A549 (cell line): Measurements from ENCODE around the gene DDB1. TPM values are rescaled to one million over a fixed set of nuclear protein-coding genes. Genes with fewer than 3 reads are reported as not detected.

Source experiments
- ATOH8 ChIP-seq: fragments of 250-450 bp; sonication (Bioruptor Pico); IDR thresholded peaks from 2 replicates; pipeline ENCODE4 v1.5.0; 2020; ENCODE audit warnings: low read depth, mild to moderate bottlenecking, moderate library complexity
- BCL3 ChIP-seq: fragments of >200 bp; sonication (Bioruptor Twin); formaldehyde crosslinking; IDR thresholded peaks from 3 replicates; pipeline ENCODE4 v1.6.1; 2016
- BHLHE40 ChIP-seq: IDR thresholded peaks from 2 replicates; pipeline ENCODE4 v1.6.1; 2012; ENCODE audit warnings: low read depth, low read length, inconsistent platforms
- CBX8 ChIP-seq: fragments of 200-600 bp; sonication (generic); IDR thresholded peaks from 2 replicates; pipeline ENCODE4 v1.6.1; 2016
- CEBPB ChIP-seq, 2 experiments: fragments of >200 bp in 1 of 2; sonication (Bioruptor Twin) in 1 of 2; formaldehyde crosslinking in 1 of 2; IDR thresholded peaks; 2 replicates each; pipeline ENCODE4 v1.6.1; 2012 to 2016
- CHD2 ChIP-seq: fragments of 150-350 bp; IDR thresholded peaks from 2 replicates; pipeline ENCODE4 v1.6.1; 2014; ENCODE audit warnings: low read length; ENCODE audit not compliant: partially characterized antibody
- CHD4 ChIP-seq: fragments of 200-600 bp; sonication (generic); IDR thresholded peaks from 2 replicates; pipeline ENCODE4 v1.6.1; 2016; ENCODE audit warnings: antibody characterized with exemption, mild to moderate bottlenecking, borderline replicate concordance
- EHMT2 ChIP-seq: fragments of 200-600 bp; sonication (generic); IDR thresholded peaks from 2 replicates; pipeline ENCODE4 v1.6.1; 2016; ENCODE audit warnings: antibody characterized with exemption, low read depth, mild to moderate bottlenecking, moderate library complexity
- ELK1 ChIP-seq: fragments of 150-350 bp; IDR thresholded peaks from 2 replicates; pipeline ENCODE4 v1.6.1; 2014; ENCODE audit warnings: low read depth, mild to moderate bottlenecking, low read length
- EP300 ChIP-seq, 2 experiments: fragments of >200 bp; sonication (Bioruptor Twin); formaldehyde crosslinking; IDR thresholded peaks; 2 replicates in 1 of 2; 3 replicates in 1 of 2; pipeline ENCODE4 v1.6.1; 2016 to 2017
- FOSB ChIP-seq: fragments of 250-450 bp; sonication (Bioruptor Pico); IDR thresholded peaks from 2 replicates; pipeline ENCODE4 v1.5.0; 2020; ENCODE audit warnings: mild to moderate bottlenecking, moderate library complexity
- FOSL2 ChIP-seq, 2 experiments: fragments of 450-650 bp in 1 of 2; fragments of >200 bp in 1 of 2; sonication (Bioruptor Twin) in 1 of 2; formaldehyde crosslinking; IDR thresholded peaks; 2 replicates each; pipeline versions ENCODE4 v1.5.0 to v1.6.1; 2016 to 2020; ENCODE audit warnings: mild to moderate bottlenecking in 1 of 2, moderate library complexity in 1 of 2
- HDAC2 ChIP-seq: fragments of 200-600 bp; sonication (generic); IDR thresholded peaks from 2 replicates; pipeline ENCODE4 v1.6.1; 2016
- HES2 ChIP-seq: fragments of >200 bp; sonication (Bioruptor Twin); formaldehyde crosslinking; IDR thresholded peaks from 2 replicates; pipeline ENCODE4 v1.6.1; 2016
- HOXA7 ChIP-seq: fragments of 250-450 bp; sonication (Bioruptor Pico); IDR thresholded peaks from 2 replicates; pipeline ENCODE4 v1.5.0; 2020; ENCODE audit warnings: mild to moderate bottlenecking, moderate library complexity
- HOXB13 ChIP-seq: fragments of 250-450 bp; sonication (Bioruptor Pico); IDR thresholded peaks from 2 replicates; pipeline ENCODE4 v1.5.0; 2020; ENCODE audit warnings: low read depth, mild to moderate bottlenecking, moderate library complexity
- JUN ChIP-seq, 2 experiments: fragments of >200 bp; sonication (Bioruptor Twin); formaldehyde crosslinking; IDR thresholded peaks; 2 replicates in 1 of 2; 3 replicates in 1 of 2; pipeline ENCODE4 v1.6.1; 2016 to 2017
- JUNB ChIP-seq: fragments of >200 bp; sonication (Bioruptor Twin); formaldehyde crosslinking; IDR thresholded peaks from 2 replicates; pipeline ENCODE4 v1.6.1; 2016
- KDM1A ChIP-seq: fragments of 200-600 bp; sonication (generic); IDR thresholded peaks from 2 replicates; pipeline ENCODE4 v1.6.1; 2016; ENCODE audit warnings: low read depth, mild to moderate bottlenecking
- KDM5A ChIP-seq: fragments of 200-600 bp; sonication (generic); IDR thresholded peaks from 2 replicates; pipeline ENCODE4 v1.6.1; 2016; ENCODE audit warnings: antibody characterized with exemption, mild to moderate bottlenecking
- MAFK ChIP-seq: fragments of 450-650 bp; IDR thresholded peaks from 2 replicates; pipeline ENCODE4 v1.6.1; 2014; ENCODE audit not compliant: partially characterized antibody
- MAZ ChIP-seq: fragments of 150-350 bp; IDR thresholded peaks from 2 replicates; pipeline ENCODE4 v1.6.1; 2014; ENCODE audit warnings: antibody characterized with exemption, low read depth, low read length, borderline replicate concordance
- PBX3 ChIP-seq: IDR thresholded peaks from 2 replicates; pipeline ENCODE4 v1.6.1; 2012
- POLR2A ChIP-seq: IDR thresholded peaks from 2 replicates; pipeline ENCODE4 v1.6.1; 2012; ENCODE audit warnings: mild to moderate bottlenecking, low read length
- POLR2AphosphoS2 ChIP-seq: conservative IDR thresholded peaks from 2 replicates; pipeline ENCODE4 v1.6.1; 2012; ENCODE audit warnings: low read length, improper control_type of control experiment, inconsistent platforms
- RAD21 ChIP-seq, 2 experiments: fragments of >200 bp in 1 of 2; sonication (Bioruptor Twin) in 1 of 2; formaldehyde crosslinking in 1 of 2; IDR thresholded peaks in 1 of 2; conservative IDR thresholded peaks in 1 of 2; 2 replicates in 1 of 2; 3 replicates in 1 of 2; pipeline ENCODE4 v1.6.1; 2012 to 2018; ENCODE audit warnings: inconsistent platforms in 1 of 2
- RARB ChIP-seq: fragments of 250-450 bp; sonication (Bioruptor Pico); IDR thresholded peaks from 2 replicates; pipeline ENCODE4 v1.8.0; 2021; ENCODE audit warnings: mild to moderate bottlenecking, moderate library complexity
- REST ChIP-seq: fragments of 200-600 bp; sonication (generic); IDR thresholded peaks from 2 replicates; pipeline ENCODE4 v1.6.1; 2016; ENCODE audit warnings: antibody characterized with exemption, mild to moderate bottlenecking, moderate library complexity
- SMC3 ChIP-seq: fragments of >200 bp; sonication (Bioruptor Twin); formaldehyde crosslinking; IDR thresholded peaks from 3 replicates; pipeline ENCODE4 v1.6.1; 2018; ENCODE audit warnings: inconsistent platforms
- SREBF2 ChIP-seq: fragments of 450-650 bp; IDR thresholded peaks from 2 replicates; pipeline ENCODE4 v1.6.1; 2014; ENCODE audit warnings: mild to moderate bottlenecking, moderate library complexity
- TP53 ChIP-seq: fragments of 250-450 bp; sonication (Bioruptor Pico); IDR thresholded peaks from 2 replicates; pipeline ENCODE4 v1.5.0; 2021; ENCODE audit warnings: mild to moderate bottlenecking, moderate library complexity
- USF2 ChIP-seq: fragments of 450-650 bp; IDR thresholded peaks from 2 replicates; pipeline ENCODE4 v1.6.1; 2014; ENCODE audit warnings: antibody characterized with exemption
- ZC3H11A ChIP-seq: fragments of 450-650 bp; IDR thresholded peaks from 2 replicates; pipeline ENCODE4 v1.6.1; 2014; ENCODE audit warnings: antibody characterized with exemption, mild to moderate bottlenecking
- ZFP36 ChIP-seq: fragments of 450-650 bp; IDR thresholded peaks from 2 replicates; pipeline ENCODE4 v1.6.1; 2014; ENCODE audit warnings: borderline replicate concordance; ENCODE audit not compliant: partially characterized antibody
- ZNF302 ChIP-seq: fragments of 250-450 bp; sonication (Bioruptor Pico); IDR thresholded peaks from 2 replicates; pipeline ENCODE4 v1.9.0; 2021; ENCODE audit warnings: inconsistent platforms, mild to moderate bottlenecking, moderate library complexity
- polyA plus RNA-seq, 4 experiments: library from polyadenylated mRNA; depleted of rRNA in 3 of 4; stranded (reverse); fragments of >200 nt; fragmentation: RNase III in 1 of 4; extraction: RNeasy Plus Mini Kit Qiagen cat#74134 plus additional on column Dnase treatment in 1 of 4; gene quantifications; 2 replicates in 3 of 4; 3 replicates in 1 of 4; pipeline ENCODE4 v1.2.3, GENCODE V29; 2011 to 2017

Gene DDB1
- polyA plus RNA-seq, 2 of the 4 experiments (the other 2 are of a cell fraction): 149 to 222 TPM

GRCh38 chr11:61361741-61362541 lies 29.0 kb upstream of the DDB1 start, which contains the start of the genes CYB561A3 and TMEM138 (continued):
- TF ChIP-seq CHD4 (no peak), EP300 (IDR thresholded peaks at IDR 0.05) (no peak), USF2 (no peak), KDM1A (no peak), RAD21 (conservative IDR thresholded peaks at IDR 0.05 in 1 of 2, IDR thresholded peaks at IDR 0.05 in 1 of 2) (no peak), HOXB13 (CRISPR knock-in tag) (no peak), ELK1 (no peak), ZC3H11A (no peak), RARB (no peak), MAFK (no peak), SMC3 (no peak), JUN (IDR thresholded peaks at IDR 0.05) (peak; percentile 83 to 93), ZFP36 (no peak), POLR2AphosphoS2 (no peak), ATOH8 (no peak), HDAC2 (0 out of 2 replicates have a peak, but pooled peaks have one; percentile 4), KDM5A (no peak), REST (no peak), FOSL2 (IDR thresholded peaks at IDR 0.05) (no peak), FOSL2 (CRISPR knock-in tag; IDR thresholded peaks at IDR 0.05) (no peak), FOSB (CRISPR knock-in tag) (no peak), CHD2 (no peak), MAZ (no peak), CEBPB (IDR thresholded peaks at IDR 0.05) (no peak), HES2 (no peak), JUNB (no peak), EHMT2 (no peak), BCL3 (peak; percentile 89), HOXA7 (CRISPR knock-in tag) (no peak), PBX3 (peak; percentile 60; the same call in 1 of the 2 replicates), POLR2A (peak; percentile 94), CBX8 (no peak), ZNF302 (CRISPR knock-in tag) (no peak), SREBF2 (no peak), TP53 (CRISPR knock-in tag) (peak; percentile 67; the same call in 1 of the 2 replicates), BHLHE40 (no peak)
